ENCODE results near the gene GALNTL6.

GALNTL6 gene

DNA sequence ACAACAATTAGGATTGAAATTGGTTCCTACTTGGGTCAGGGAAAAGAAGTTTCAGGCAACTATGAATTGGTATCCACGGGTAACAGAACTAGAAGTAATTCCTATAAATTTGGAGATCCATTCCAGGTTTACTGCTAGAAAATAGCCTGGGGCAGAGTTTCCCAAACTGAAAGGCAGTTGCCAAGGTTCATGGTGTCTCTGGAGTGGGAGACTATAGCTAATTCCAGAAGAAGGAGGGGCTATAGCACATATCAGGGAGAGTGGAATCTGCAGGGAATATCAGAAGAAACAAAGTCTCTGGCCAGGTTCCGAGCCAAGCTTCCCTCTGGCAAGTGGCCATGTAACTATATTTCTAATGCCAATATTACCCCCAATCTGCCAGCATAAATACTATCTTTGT lies 166.3 kb downstream of the GALNTL6 start:
- Mint-ChIP-seq H3K27ac (no peak overlapping the region), H3K9me3 (no peaks in the 10 kb centered on the region), H3K4me1 (peaks cover 3% of the 10 kb centered on the region), H3K4me3 (no peak overlapping the region), H3K27me3 (ENCODE audit: low read depth, poor library complexity) (peaks cover 3% of the 10 kb centered on the region), H3K36me3 (ENCODE audit: low read depth) (no peaks in the 10 kb centered on the region)
- TF ChIP-seq, protein P1, sequence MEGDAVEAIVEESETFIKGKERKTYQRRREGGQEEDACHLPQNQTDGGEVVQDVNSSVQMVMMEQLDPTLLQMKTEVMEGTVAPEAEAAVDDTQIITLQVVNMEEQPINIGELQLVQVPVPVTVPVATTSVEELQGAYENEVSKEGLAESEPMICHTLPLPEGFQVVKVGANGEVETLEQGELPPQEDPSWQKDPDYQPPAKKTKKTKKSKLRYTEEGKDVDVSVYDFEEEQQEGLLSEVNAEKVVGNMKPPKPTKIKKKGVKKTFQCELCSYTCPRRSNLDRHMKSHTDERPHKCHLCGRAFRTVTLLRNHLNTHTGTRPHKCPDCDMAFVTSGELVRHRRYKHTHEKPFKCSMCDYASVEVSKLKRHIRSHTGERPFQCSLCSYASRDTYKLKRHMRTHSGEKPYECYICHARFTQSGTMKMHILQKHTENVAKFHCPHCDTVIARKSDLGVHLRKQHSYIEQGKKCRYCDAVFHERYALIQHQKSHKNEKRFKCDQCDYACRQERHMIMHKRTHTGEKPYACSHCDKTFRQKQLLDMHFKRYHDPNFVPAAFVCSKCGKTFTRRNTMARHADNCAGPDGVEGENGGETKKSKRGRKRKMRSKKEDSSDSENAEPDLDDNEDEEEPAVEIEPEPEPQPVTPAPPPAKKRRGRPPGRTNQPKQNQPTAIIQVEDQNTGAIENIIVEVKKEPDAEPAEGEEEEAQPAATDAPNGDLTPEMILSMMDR (IDR thresholded peaks at IDR 0.05), result no peak
- DNase-seq, result no peak

DNA sequence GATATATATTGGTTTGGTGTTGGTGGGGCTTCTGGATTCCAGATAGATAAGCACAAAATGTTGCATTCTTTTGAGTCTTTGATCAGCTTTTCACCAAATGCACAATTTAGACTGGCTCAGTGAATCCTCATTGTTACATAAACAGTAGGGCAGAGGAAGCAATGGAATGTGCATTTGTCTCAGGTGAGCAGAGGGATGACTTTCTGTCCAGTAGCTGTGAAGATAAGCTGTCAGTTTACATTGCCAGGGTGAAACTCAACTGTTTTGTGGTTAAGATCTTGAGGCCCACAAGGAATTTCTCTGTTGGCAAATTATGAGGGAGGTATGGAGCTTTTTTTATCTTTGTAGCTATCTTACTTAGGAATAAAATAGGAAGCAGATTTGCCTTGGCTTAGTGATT lies 168.0 kb downstream of the GALNTL6 start:
- Mint-ChIP-seq H3K9me3 (no peaks in the 10 kb centered on the region), H3K4me1 (peaks cover 5% of the 10 kb centered on the region), H3K27ac (no peak overlapping the region), H3K4me3 (no peak overlapping the region), H3K27me3 (ENCODE audit: low read depth, poor library complexity) (peaks cover 3% of the 10 kb centered on the region), H3K36me3 (ENCODE audit: low read depth) (no peaks in the 10 kb centered on the region)
- TF ChIP-seq, protein P1 (IDR thresholded peaks at IDR 0.05), result no peak
- no peak for DNase-seq

DNA sequence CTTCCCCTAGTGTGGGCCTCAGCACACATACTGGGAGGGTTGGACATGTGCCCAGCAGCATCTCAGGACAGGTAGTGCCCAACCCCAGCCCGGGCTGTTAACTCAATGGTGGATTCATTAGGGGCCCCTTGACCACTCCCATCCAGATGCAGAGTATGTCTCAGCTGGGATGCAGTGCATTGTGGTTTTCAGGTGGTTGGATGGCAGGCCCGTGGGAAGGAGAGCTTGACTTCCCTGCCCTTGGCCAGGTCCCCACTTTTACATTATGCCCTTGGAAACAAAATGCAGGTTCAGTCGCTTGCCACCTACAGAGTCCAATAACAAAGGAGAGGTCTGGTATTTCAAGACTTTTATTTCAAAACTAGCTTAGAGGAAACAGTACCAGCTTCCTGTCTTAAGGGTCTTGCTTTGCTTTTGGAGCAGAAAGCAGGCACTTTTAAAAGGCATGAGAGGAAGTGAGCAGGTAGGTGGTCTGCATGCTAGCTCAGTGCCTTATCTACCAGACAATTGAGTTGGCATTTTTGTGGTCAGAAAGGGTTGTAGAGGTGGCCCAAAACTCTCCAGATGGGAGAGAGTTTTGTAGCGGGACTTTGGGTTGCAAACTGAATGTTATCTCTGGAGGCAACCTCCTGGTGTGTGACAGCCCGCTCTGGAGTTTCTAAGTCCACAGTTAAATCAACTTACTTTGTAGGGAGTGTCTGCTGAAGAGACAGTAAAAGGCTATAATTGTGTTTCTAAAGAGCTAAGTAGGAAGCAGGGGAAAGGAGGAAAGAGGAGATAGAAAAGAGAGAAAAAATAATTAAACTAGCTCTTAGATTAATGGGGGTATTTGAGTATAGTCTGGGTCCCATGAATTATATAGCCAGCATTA lies 171.0 kb downstream of the GALNTL6 start:
- Mint-ChIP-seq H3K4me1 (peaks cover 5% of the 10 kb centered on the region), H3K27ac (peak overlapping the region; percentile 18), H3K36me3 (ENCODE audit: low read depth) (no peaks in the 10 kb centered on the region), H3K27me3 (ENCODE audit: low read depth, poor library complexity) (peaks cover 6% of the 10 kb centered on the region), H3K4me3 (no peak overlapping the region), H3K9me3 (no peaks in the 10 kb centered on the region)
- no peak for DNase-seq
- TF ChIP-seq, protein P1 (IDR thresholded peaks at IDR 0.05), result no peak

DNA sequence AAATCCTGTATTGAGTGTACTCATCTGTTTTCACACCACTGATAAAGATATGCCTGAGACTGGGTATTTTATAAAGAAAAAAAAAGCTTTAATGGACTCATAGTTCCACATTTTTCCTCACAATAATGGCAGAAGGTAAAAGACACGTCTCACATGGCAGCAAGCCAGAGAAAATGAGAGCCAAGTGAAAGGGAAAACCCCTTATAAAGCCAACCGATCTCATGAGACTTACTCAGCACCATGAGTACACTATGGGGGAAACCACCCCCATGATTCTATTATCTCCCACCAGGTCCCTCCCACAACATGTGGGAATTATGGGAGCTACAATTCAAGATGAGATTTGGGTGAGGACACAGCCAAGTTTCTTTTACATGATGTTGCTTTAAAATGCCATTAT lies 171.9 kb downstream of the GALNTL6 start:
- Mint-ChIP-seq H3K9me3 (no peaks in the 10 kb centered on the region), H3K36me3 (ENCODE audit: low read depth) (no peaks in the 10 kb centered on the region), H3K4me1 (peaks cover 5% of the 10 kb centered on the region), H3K27me3 (ENCODE audit: low read depth, poor library complexity) (peaks cover 6% of the 10 kb centered on the region), H3K27ac (no peak overlapping the region), H3K4me3 (no peak overlapping the region)
- TF ChIP-seq, protein P1 (IDR thresholded peaks at IDR 0.05), result no peak
- DNase-seq, result no peak

DNA sequence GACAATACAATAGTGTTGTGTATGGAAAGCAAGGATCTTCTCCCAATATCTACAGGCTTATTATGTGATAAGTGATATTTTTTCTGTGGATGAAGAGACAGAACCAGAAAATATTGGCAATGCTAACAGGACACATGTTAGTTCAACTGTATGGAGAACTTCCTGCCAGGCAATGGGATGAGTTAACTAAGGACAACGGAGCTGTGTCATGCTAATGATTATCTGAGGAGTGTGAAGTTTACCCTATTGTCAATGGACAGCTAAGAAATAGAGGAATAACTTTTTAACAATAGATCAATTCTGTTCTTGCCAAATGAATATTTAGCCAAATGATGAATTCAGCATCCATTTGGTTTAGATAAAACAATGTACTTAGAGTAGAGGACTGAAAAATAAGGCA lies 180.0 kb downstream of the GALNTL6 start:
- Mint-ChIP-seq H3K4me1 (no peaks in the 10 kb centered on the region), H3K9me3 (no peaks in the 10 kb centered on the region), H3K27me3 (ENCODE audit: low read depth, poor library complexity) (peaks cover 9% of the 10 kb centered on the region), H3K4me3 (no peak overlapping the region), H3K36me3 (ENCODE audit: low read depth) (no peaks in the 10 kb centered on the region), H3K27ac (no peak overlapping the region)
- TF ChIP-seq, protein P1 (IDR thresholded peaks at IDR 0.05), result no peak
- no peak for DNase-seq

DNA sequence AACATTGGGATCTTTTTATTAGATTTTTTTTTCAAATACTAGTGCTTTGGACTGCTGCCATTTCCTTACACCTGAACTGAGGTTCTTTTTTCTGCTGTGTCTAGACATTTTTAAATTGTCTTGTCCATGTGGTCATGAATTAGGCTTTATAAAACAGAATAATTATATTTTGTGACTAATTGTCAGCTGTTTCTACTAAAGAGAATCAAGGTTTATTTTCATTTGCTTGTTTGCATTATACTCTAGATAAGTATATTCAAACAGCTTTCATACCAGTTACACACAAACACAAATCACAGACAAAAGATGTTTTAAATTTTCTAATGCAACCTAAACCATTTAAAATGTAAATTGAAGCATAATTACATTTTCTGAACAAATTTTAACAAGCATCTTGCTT lies 194.7 kb downstream of the GALNTL6 start:
- no peaks in the 10 kb centered on the region for H3K36me3 Mint-ChIP-seq (ENCODE audit: low read depth)
- no peak for DNase-seq
- no peaks in the 10 kb centered on the region for H3K27me3 Mint-ChIP-seq (ENCODE audit: low read depth, poor library complexity)
- H3K4me3 Mint-ChIP-seq, result no peak overlapping the region
- TF ChIP-seq, protein P1 (IDR thresholded peaks at IDR 0.05), result no peak
- no peaks in the 10 kb centered on the region for H3K9me3 Mint-ChIP-seq
- H3K4me1 Mint-ChIP-seq, result no peaks in the 10 kb centered on the region
- no peak overlapping the region for H3K27ac Mint-ChIP-seq
